Astrocyte of the cerebellum (primary cell): Measurements from ENCODE around the gene MICAL3.
A peak's percentile ranks its signal among the peaks of the same experiment; 100 is the strongest.

Source experiments
- DNase-seq: peaks from one replicate; pipeline ENCODE4 v3.0.0-alpha.2; 2011; ENCODE audit warnings: low read depth
- H3K4me3 ChIP-seq: 2 replicates; pipeline ENCODE4 v1.5.1; 2011; ENCODE audit warnings: mild to moderate bottlenecking, low read depth, low read length, moderate library complexity
- CTCF ChIP-seq: IDR thresholded peaks from 2 replicates; pipeline ENCODE4 v1.5.1; 2012; ENCODE audit warnings: low read length, low read depth, moderate library complexity, mild to moderate bottlenecking; ENCODE audit errors: missing control alignments
- in situ Hi-C: cut with HindIII; loops from 2 replicates; pipeline ENCODE4 v1.10.0; 2017; ENCODE audit warnings: low sequenced_read_pairs

MICAL3 gene

GRCh38 chr22:17844150-17844549 lies 180.2 kb downstream of the MICAL3 start:
- DNase-seq, result no peak
- no peak overlapping the region for H3K4me3 ChIP-seq
- in situ Hi-C loops, result no loop called here
- no peak for TF ChIP-seq CTCF

DNA sequence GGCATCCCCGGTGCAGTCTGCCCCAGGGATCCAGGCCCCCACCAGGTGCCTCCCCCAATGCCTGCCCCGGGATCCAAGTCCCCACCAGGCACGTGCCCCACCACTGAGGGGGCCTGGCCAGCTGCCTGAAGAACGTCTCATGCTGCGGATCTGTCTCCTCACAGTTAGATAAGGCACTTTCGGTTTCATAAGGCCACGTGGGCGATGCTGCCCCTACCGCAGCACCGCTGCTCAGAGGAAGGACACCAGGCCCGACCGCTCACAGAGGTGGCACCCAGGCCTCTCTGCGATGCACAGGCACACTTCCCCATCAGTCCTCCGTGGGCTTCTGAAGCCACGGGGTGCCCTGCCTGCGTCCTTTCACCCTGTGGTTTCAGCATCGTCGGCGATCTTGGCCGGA lies 182.0 kb downstream of the MICAL3 start:
- no peak overlapping the region for H3K4me3 ChIP-seq
- DNase-seq, result no peak
- no peak for TF ChIP-seq CTCF
- in situ Hi-C loops, result no loop called here

GRCh38 chr22:17841836-17842235 lies 182.5 kb downstream of the MICAL3 start:
- in situ Hi-C loops, result no loop called here
- no peak for TF ChIP-seq CTCF
- H3K4me3 ChIP-seq, result no peak overlapping the region
- DNase-seq, result no peak

- in situ Hi-C loops, result no loop called here
- DNase-seq, result no peak
- no peak overlapping the region for H3K4me3 ChIP-seq
- TF ChIP-seq CTCF, result no peak
These were observed 186.0 kb downstream of the MICAL3 start for GRCh38 chr22:17838180-17838865.

- in situ Hi-C loops, result no loop called here
These were observed 187.2 kb downstream of the MICAL3 start for GRCh38 chr22:17836992-17837742.

GRCh38 chr22:17835256-17835655 lies 189.1 kb downstream of the MICAL3 start:
- DNase-seq, result no peak
- in situ Hi-C loops, result no loop called here
- H3K4me3 ChIP-seq, result no peak overlapping the region
- TF ChIP-seq CTCF, result no peak

More at GRCh38 chr22:17836992-17837742, 187.2 kb downstream of the MICAL3 start:
- DNase-seq, result no peak
- no peak overlapping the region for H3K4me3 ChIP-seq
- peak; percentile 22 for TF ChIP-seq CTCF
